Endothelial cell of umbilical vein (primary cell): ENCODE measurements around the gene C11orf65. TPM values are rescaled to one million over a fixed set of nuclear protein-coding genes. Genes with fewer than 3 reads are reported as not detected.

Experiments
- BruUV-seq: library from RNA; stranded (reverse); fragments of 400-500 nt; replicated peaks from 2 replicates; lab custom pipeline; 2021; lab: Mats Ljungman, UMichigan
- CTCF ChIA-PET: fragments of 300-600, 350-600 bp; sonication (Branson Sonifier 250); formaldehyde crosslinking; loops from one replicate; lab custom pipeline; 2021; ENCODE audit warnings: antibody characterized with exemption, inconsistent platforms; lab: Charles Lee
- POLR2A ChIA-PET: fragments of 300-600, 350-600 bp; sonication (Branson Sonifier 250); formaldehyde crosslinking; loops from one replicate; lab custom pipeline; 2021; ENCODE audit warnings: antibody characterized with exemption, inconsistent platforms; lab: Charles Lee
- DNase-seq: peaks from one replicate; pipeline ENCODE4 v3.0.0-alpha.2; 2011; ENCODE audit warnings: low read depth, low spot score
- FAIRE-seq: peaks from 2 replicates; lab custom pipeline; 2011; peaks lifted over from hg19 to GRCh38; lab: Jason Lieb, UNC
- H2AFZ ChIP-seq: 2 replicates; pipeline ENCODE4 v1.6.0; 2012; ENCODE audit warnings: low read depth, low read length, control low read depth, inconsistent platforms
- H3K27ac ChIP-seq: 2 replicates; pipeline ENCODE4 v1.5.1; 2011; ENCODE audit warnings: low read depth, mild to moderate bottlenecking, control low read depth, low read length, moderate library complexity; ENCODE audit not compliant: insufficient read depth
- H3K27me3 ChIP-seq, 2 experiments: 2 replicates each; pipeline versions ENCODE4 v1.6.0 to v1.6.1; 2011; ENCODE audit warnings: low read length in 2 of 2, mixed read lengths in 1 of 2; ENCODE audit not compliant: control insufficient read depth in 2 of 2, insufficient read depth in 2 of 2
- H3K36me3 ChIP-seq, 2 experiments: 2 replicates in 1 of 2; 3 replicates in 1 of 2; pipeline ENCODE4 v1.5.1; 2011; ENCODE audit warnings: low read length in 2 of 2, mild to moderate bottlenecking in 1 of 2, moderate library complexity in 1 of 2; ENCODE audit not compliant: control insufficient read depth in 2 of 2, insufficient read depth in 2 of 2; ENCODE audit errors: extremely low read depth in 1 of 2
- H3K4me1 ChIP-seq: 3 replicates; pipeline ENCODE4 v1.5.1; 2011; ENCODE audit warnings: mild to moderate bottlenecking, low read length; ENCODE audit not compliant: control insufficient read depth, insufficient read depth; ENCODE audit errors: extremely low read depth
- H3K4me2 ChIP-seq: 2 replicates; pipeline ENCODE4 v1.6.1; 2011; ENCODE audit warnings: low read length, control low read depth, mixed read lengths; ENCODE audit not compliant: insufficient read depth
- H3K4me3 ChIP-seq, 3 experiments: fragments of 200-600 bp in 1 of 3; sonication (generic), shearing (Covaris generic) in 1 of 3; replicated peaks in 1 of 3; 2 replicates each; pipeline ENCODE4 v1.5.1; 2011 to 2016; ENCODE audit warnings: control low read depth in 3 of 3, low read length in 3 of 3, mild to moderate bottlenecking in 2 of 3, inconsistent platforms in 1 of 3, low read depth in 1 of 3, moderate library complexity in 1 of 3; ENCODE audit not compliant: insufficient read depth in 1 of 3
- H3K79me2 ChIP-seq: 2 replicates; pipeline ENCODE4 v1.6.0; 2012; ENCODE audit warnings: low read length, inconsistent platforms; ENCODE audit not compliant: control insufficient read depth, insufficient read depth
- H3K9ac ChIP-seq: replicated peaks from 2 replicates; pipeline ENCODE3; 2011; ENCODE audit warnings: low read length, control low read depth; ENCODE audit not compliant: insufficient read depth; ENCODE audit errors: extremely low read depth
- H3K9me1 ChIP-seq: replicated peaks from 3 replicates; pipeline ENCODE4 v1.6.0; 2011; ENCODE audit warnings: mild to moderate bottlenecking, low read length; ENCODE audit not compliant: control insufficient read depth, insufficient read depth; ENCODE audit errors: extremely low read depth
- H3K9me3 ChIP-seq: replicated peaks from 2 replicates; pipeline ENCODE4 v1.5.1; 2012; ENCODE audit warnings: low read length, inconsistent platforms; ENCODE audit not compliant: control insufficient read depth, insufficient read depth
- H4K20me1 ChIP-seq: replicated peaks from 2 replicates; pipeline ENCODE3; 2011; ENCODE audit warnings: mild to moderate bottlenecking, low read length; ENCODE audit not compliant: control insufficient read depth, insufficient read depth; ENCODE audit errors: extremely low read depth
- CTCF ChIP-seq, 2 donors: IDR thresholded peaks; 1 replicate in 1 of 2; 2 replicates in 1 of 2; pipeline ENCODE4 v1.5.1; 2011; ENCODE audit warnings: low read length in 2 of 2, mild to moderate bottlenecking in 2 of 2, moderate library complexity in 2 of 2, control low read depth in 1 of 2, inconsistent platforms in 1 of 2, low read depth in 1 of 2; ENCODE audit not compliant: insufficient read depth in 1 of 2; ENCODE audit errors: extremely low read depth in 1 of 2
- EZH2 ChIP-seq: IDR thresholded peaks from 2 replicates; pipeline ENCODE4 v1.6.1; 2012; ENCODE audit warnings: borderline replicate concordance, low read depth, mild to moderate bottlenecking, moderate library complexity, low read length, inconsistent platforms; ENCODE audit not compliant: severe bottlenecking
- FOS ChIP-seq: IDR thresholded peaks from 2 replicates; pipeline ENCODE4 v1.6.1; 2011; ENCODE audit warnings: mild to moderate bottlenecking, low read length, moderate library complexity, borderline replicate concordance; ENCODE audit not compliant: insufficient read depth
- GATA2 ChIP-seq: IDR thresholded peaks from 2 replicates; pipeline ENCODE4 v1.7.0; 2011; ENCODE audit warnings: low read depth, mild to moderate bottlenecking, moderate library complexity, mixed read lengths, low read length; ENCODE audit not compliant: insufficient read length, insufficient read depth
- JUN ChIP-seq: IDR thresholded peaks from 2 replicates; pipeline ENCODE4 v1.6.1; 2011; ENCODE audit warnings: borderline replicate concordance, low read depth; ENCODE audit not compliant: insufficient read length, insufficient read depth
- MAX ChIP-seq: IDR thresholded peaks from 2 replicates; pipeline ENCODE4 v1.6.1; 2011; ENCODE audit not compliant: insufficient read depth, insufficient read length
- MYC ChIP-seq: IDR thresholded peaks from one replicate; pipeline ENCODE4 v1.6.1; 2011; ENCODE audit warnings: mild to moderate bottlenecking, low read depth, low read length
- POLR2A ChIP-seq: IDR thresholded peaks from 2 replicates; pipeline ENCODE4 v1.6.1; 2012; ENCODE audit warnings: low read depth, mild to moderate bottlenecking, control low read depth, low read length
- POLR2AphosphoS5 ChIP-seq: IDR thresholded peaks from 2 replicates; pipeline ENCODE4 v1.6.1; 2012; ENCODE audit warnings: low read depth, mild to moderate bottlenecking, control low read depth, low read length, moderate library complexity; ENCODE audit not compliant: insufficient read depth
- dilution Hi-C: fragments of 300-500 bp; cut with MboI; formaldehyde crosslinking; loops from one replicate; pipeline ENCODE4 v1.15.0; 2019; ENCODE audit warnings: low sequenced_read_pairs; ENCODE audit not compliant: extremely low pct_ligation_motif_present
- intact Hi-C: fragments of 100-400 bp; cut with micrococcal nuclease; formaldehyde crosslinking; loops from one replicate; pipeline ENCODE4 v1.10.0; 2022
- polyA plus RNA-seq, 4 experiments: library from polyadenylated mRNA; depleted of rRNA in 3 of 4; stranded (reverse) in 3 of 4; unstranded in 1 of 4; fragments of >200 nt; gene quantifications; 2 replicates each; pipeline versions ENCODE4 v1.2.1 to v1.2.3, GENCODE V29; 2011 to 2012; ENCODE audit warnings: missing spikeins in 1 of 4
- total RNA-seq: library from RNA; stranded (reverse); gene quantifications from 2 replicates; pipeline ENCODE4 v1.2.3, GENCODE V29; 2021

Gene C11orf65
- total and polyA plus RNA-seq, 2 donors (not counting 3 experiments of a cell fraction or from before 2014, with no cell fraction given) = not detected

- intact Hi-C loops (no loop called here), dilution Hi-C loops (no loop called here)
- DNase-seq = no peak
- no peak overlapping the region for H3K9ac ChIP-seq
- no peaks in the 10 kb centered on the region for H3K9me1 ChIP-seq
- H3K4me2 ChIP-seq = no peak overlapping the region
- no peaks in the 10 kb centered on the region for H4K20me1 ChIP-seq
- POLR2A ChIA-PET = no interaction called here
- no peak overlapping the region for H2AFZ ChIP-seq
- H3K36me3 ChIP-seq = no peaks in the 10 kb centered on the region
- H3K27ac ChIP-seq = no peak overlapping the region
- TF ChIP-seq POLR2A = no peak
- no peak for TF ChIP-seq CTCF (IDR thresholded peaks at IDR 0.05; ENCODE audit: extremely low read depth in 1 of 2, insufficient read depth in 1 of 2, low read depth in 1 of 2, low read length in 2 of 2)
- no peak for TF ChIP-seq EZH2
- no peak for TF ChIP-seq GATA2
- TF ChIP-seq MAX = no peak
- no peak for TF ChIP-seq POLR2AphosphoS5
- no peak for TF ChIP-seq JUN
- no peak for TF ChIP-seq MYC
- no peak for TF ChIP-seq FOS
- no peaks in the 10 kb centered on the region for H3K9me3 ChIP-seq
- CTCF ChIA-PET = no interaction called here
- H3K4me3 ChIP-seq = no peak overlapping the region
- no peaks in the 10 kb centered on the region for H3K27me3 ChIP-seq
- BruUV-seq = no TSS peak
- FAIRE-seq = no peak
- H3K4me1 ChIP-seq = no peaks in the 10 kb centered on the region
- no peaks in the 10 kb centered on the region for H3K79me2 ChIP-seq
These were observed 61.6 kb downstream of the C11orf65 start for GRCh38 chr11:108405706-108406105.
